A549 (cell line): ENCODE measurements around the gene IQGAP2.

Experiments used
- CTCF ChIP-seq: fragments of >200 bp; sonication (Bioruptor Twin); formaldehyde crosslinking; IDR thresholded peaks from 3 replicates; pipeline ENCODE4 v1.5.1; 2016
- RAD21 ChIP-seq, 2 experiments: fragments of >200 bp in 1 of 2; sonication (Bioruptor Twin) in 1 of 2; formaldehyde crosslinking in 1 of 2; IDR thresholded peaks in 1 of 2; conservative IDR thresholded peaks in 1 of 2; 2 replicates in 1 of 2; 3 replicates in 1 of 2; pipeline ENCODE4 v1.6.1; 2012 to 2018; ENCODE audit warnings: inconsistent platforms in 1 of 2
- RARB ChIP-seq: fragments of 250-450 bp; sonication (Bioruptor Pico); IDR thresholded peaks from 2 replicates; pipeline ENCODE4 v1.8.0; 2021; ENCODE audit warnings: mild to moderate bottlenecking, moderate library complexity
- REST ChIP-seq: fragments of 200-600 bp; sonication (generic); IDR thresholded peaks from 2 replicates; pipeline ENCODE4 v1.6.1; 2016; ENCODE audit warnings: antibody characterized with exemption, mild to moderate bottlenecking, moderate library complexity

- TF ChIP-seq RAD21 (conservative IDR thresholded peaks at IDR 0.05 in 1 of 2, IDR thresholded peaks at IDR 0.05 in 1 of 2) (no peak), REST (no peak), RARB (CRISPR knock-in tag) (no peak), CTCF (no peak)
Measured at GRCh38 chr5:76384189-76384588, 18.9 kb upstream of the IQGAP2 start.
